K562 (cell line): Measurements from ENCODE around the gene DELE1. TPM values are rescaled to one million over a fixed set of nuclear protein-coding genes. Genes with fewer than 3 reads are reported as not detected.

Experiments used
- ATAC-seq: fragments of 200-7000 bp; cut with Tn5 transposase; 3 replicates; pipeline ENCODE4 v1.9.1; 2020; ENCODE audit warnings: moderate library complexity
- BruUV-seq: library from RNA; stranded (reverse); fragments of 400-500 nt; replicated peaks from 2 replicates; lab custom pipeline; 2021; lab: Mats Ljungman, UMichigan
- CTCF ChIA-PET: fragments of 300-600 bp; formaldehyde crosslinking; extraction: SDS; loops from one replicate; lab custom pipeline; 2021; ENCODE audit warnings: low intra/inter-chr PET ratio; lab: Yijun Ruan, JAX
- POLR2A ChIA-PET: fragments of 300-600, 350-650 bp; sonication (Branson Sonifier 250); formaldehyde crosslinking; extraction: SDS; loops from one replicate; lab custom pipeline; 2021; ENCODE audit warnings: antibody characterized with exemption, inconsistent platforms; lab: Yijun Ruan, JAX
- DNase-seq, 4 experiments: peaks; one replicate each; pipeline versions ENCODE4 v3.0.0 to v3.0.0-alpha.2; 2011 to 2018; ENCODE audit warnings: low spot score in 3 of 4, mixed read lengths in 3 of 4; ENCODE audit errors: extremely low read depth in 1 of 4
- FAIRE-seq: peaks from 2 replicates; lab custom pipeline; 2011; peaks lifted over from hg19 to GRCh38; lab: Jason Lieb, UNC
- H2AFZ ChIP-seq: 2 replicates; pipeline ENCODE4 v1.6.0; 2011; ENCODE audit warnings: low read depth, low read length, control low read depth, inconsistent platforms
- H3K27ac ChIP-seq: fragments of 200-600 bp; 3 replicates; pipeline ENCODE4 v1.8.0; 2011; ENCODE audit warnings: low read depth, mild to moderate bottlenecking, control low read depth, inconsistent platforms, low read length, moderate library complexity, mixed read lengths; ENCODE audit errors: extremely low read depth
- H3K27me3 ChIP-seq, 2 experiments: fragments of 300-600 bp in 1 of 2; 2 replicates in 1 of 2; 3 replicates in 1 of 2; pipeline versions ENCODE4 v1.6.0 to v1.8.0; 2011; ENCODE audit warnings: inconsistent platforms in 2 of 2, low read length in 2 of 2, mild to moderate bottlenecking in 1 of 2, mixed read lengths in 1 of 2, moderate library complexity in 1 of 2; ENCODE audit not compliant: control insufficient read depth in 2 of 2, insufficient read depth in 2 of 2
- H3K36me3 ChIP-seq: fragments of 300-600 bp; 3 replicates; pipeline ENCODE4 v1.8.0; 2011; ENCODE audit warnings: mild to moderate bottlenecking, low read length, inconsistent platforms; ENCODE audit not compliant: control insufficient read depth, insufficient read depth
- H3K4me1 ChIP-seq, 2 experiments: fragments of 200-600 bp in 1 of 2; replicated peaks in 1 of 2; 2 replicates in 1 of 2; 3 replicates in 1 of 2; pipeline versions ENCODE4 v1.5.1 to v1.8.0; 2011; ENCODE audit warnings: inconsistent platforms in 2 of 2, low read length in 2 of 2, mild to moderate bottlenecking in 1 of 2, mixed read lengths in 1 of 2, moderate library complexity in 1 of 2; ENCODE audit not compliant: control insufficient read depth in 2 of 2, insufficient read depth in 2 of 2
- H3K4me2 ChIP-seq: 2 replicates; pipeline ENCODE4 v1.6.1; 2011; ENCODE audit warnings: low read length, control low read depth, inconsistent platforms, mixed read lengths; ENCODE audit not compliant: insufficient read depth
- H3K4me3 ChIP-seq: fragments of 200-600 bp; sonication (generic), shearing (Covaris generic); 2 replicates; pipeline ENCODE4 v1.5.1; 2016; ENCODE audit warnings: control low read depth, inconsistent platforms
- H3K79me2 ChIP-seq: fragments of 200-600 bp; 3 replicates; pipeline ENCODE4 v1.8.0; 2011; ENCODE audit warnings: low read length, inconsistent platforms; ENCODE audit not compliant: control insufficient read depth, insufficient read depth
- H3K9ac ChIP-seq, 2 experiments: 2 replicates each; pipeline versions ENCODE4 v1.6.0 to v1.6.1; 2011; ENCODE audit warnings: low read depth in 2 of 2, low read length in 2 of 2, control low read depth in 1 of 2, inconsistent platforms in 1 of 2, mild to moderate bottlenecking in 1 of 2, mixed read lengths in 1 of 2; ENCODE audit not compliant: insufficient read depth in 1 of 2
- H3K9me1 ChIP-seq: one replicate; pipeline ENCODE4 v1.6.0; 2011; ENCODE audit warnings: inconsistent platforms, mild to moderate bottlenecking, low read length, moderate library complexity; ENCODE audit not compliant: control insufficient read depth, insufficient read depth
- H3K9me3 ChIP-seq: replicated peaks from 2 replicates; pipeline ENCODE4 v1.5.1; 2011; ENCODE audit warnings: low read depth, low read length, inconsistent platforms; ENCODE audit not compliant: control insufficient read depth, insufficient read depth
- H4K20me1 ChIP-seq: replicated peaks from 2 replicates; pipeline ENCODE4 v1.6.1; 2011; ENCODE audit warnings: low read length, inconsistent platforms, mixed read lengths; ENCODE audit not compliant: control insufficient read depth, insufficient read depth
- POLR2G ChIP-seq: fragments of 200-400 bp; formaldehyde crosslinking; IDR thresholded peaks from 2 replicates; pipeline ENCODE4 v1.6.1; 2017; ENCODE audit warnings: low read depth, mild to moderate bottlenecking, antibody characterized with exemption, low read length, moderate library complexity
- RAD21 ChIP-seq, 2 experiments: fragments of 250-450 bp in 1 of 2; fragments of 450-650 bp in 1 of 2; sonication (Bioruptor Pico) in 1 of 2; formaldehyde crosslinking in 1 of 2; IDR thresholded peaks in 1 of 2; conservative IDR thresholded peaks in 1 of 2; 2 replicates each; pipeline versions ENCODE4 v1.4.0 to v1.8.0; 2020 to 2022; ENCODE audit warnings: mild to moderate bottlenecking in 2 of 2, moderate library complexity in 1 of 2
- RBM25 ChIP-seq: fragments of 200-400 bp; formaldehyde crosslinking; IDR thresholded peaks from 2 replicates; pipeline ENCODE4 v1.6.1; 2018; ENCODE audit warnings: low read length, low read depth, moderate library complexity; ENCODE audit not compliant: severe bottlenecking
- TCFL5 ChIP-seq: fragments of 250-450 bp; sonication (Bioruptor Pico); conservative IDR thresholded peaks from 2 replicates; pipeline ENCODE4 v1.6.1; 2021; ENCODE audit warnings: mild to moderate bottlenecking, moderate library complexity, matching md5 sums
- USF2 ChIP-seq: sonication (generic); formaldehyde crosslinking; IDR thresholded peaks from 2 replicates; pipeline ENCODE4 v1.5.0; 2020; ENCODE audit warnings: missing genetic modification reagents
- ZNF668 ChIP-seq: fragments of 250-450 bp; sonication (Bioruptor Pico); IDR thresholded peaks from 2 replicates; pipeline ENCODE4 v1.8.0; 2022; ENCODE audit warnings: mild to moderate bottlenecking, inconsistent platforms
- WGBS: fragments of 100-300 bp; shearing (Covaris generic); methylation state at CpG from one replicate; pipeline ENCODE4 v1.1.6; 2016; ENCODE audit warnings: low coverage, mixed read lengths; ENCODE audit not compliant: insufficient coverage; ENCODE audit errors: missing lambda C conversion rate; 5-methylcytosine and 5-hydroxymethylcytosine counted together
- in situ Hi-C: fragments of 300-500 bp; cut with MboI; formaldehyde crosslinking; loops from 4 replicates; pipeline ENCODE4 v1.15.0; 2018; ENCODE audit warnings: inconsistent platforms, mixed read lengths
- intact Hi-C: fragments of 100-400 bp; cut with micrococcal nuclease; formaldehyde crosslinking; loops from 2 replicates; pipeline ENCODE4 v1.14.2; 2022
- polyA plus RNA-seq, 8 experiments: library from polyadenylated mRNA; depleted of rRNA in 4 of 8; stranded (reverse) in 5 of 8; unstranded in 3 of 8; fragments of >200 nt; fragmentation: Nextera tagmentation in 2 of 8; fragmentation: Illumina TruSeq in 1 of 8; extraction: Ambion mirVana in 2 of 8; extraction: Trizol in 1 of 8; gene quantifications; 2 replicates each; pipeline versions ENCODE4 v1.2.1 to v1.2.3, GENCODE V29; 2011 to 2014; ENCODE audit warnings: inconsistent platforms in 1 of 8, missing spikeins in 1 of 8
- total RNA-seq, 7 experiments: library from RNA; depleted of rRNA in 6 of 7; stranded (reverse); fragments of >200 nt in 6 of 7; fragmentation: Illumina TruSeq in 2 of 7; extraction: Trizol in 2 of 7; gene quantifications; 2 replicates each; pipeline versions ENCODE4 v1.2.1 to v1.2.3, GENCODE V29; 2011 to 2021; ENCODE audit warnings: low replicate concordance in 1 of 7
- TF ChIP-seq, protein P1 (sequence below), 3 experiments: IDR thresholded peaks in 2 of 3; conservative IDR thresholded peaks in 1 of 3; 2 replicates each; pipeline ENCODE4 v1.5.1; 2011 to 2012; ENCODE audit warnings: low read length in 3 of 3, mild to moderate bottlenecking in 3 of 3, control low read depth in 2 of 3, improper control_type of control experiment in 1 of 3, inconsistent platforms in 1 of 3, low read depth in 1 of 3, mixed read lengths in 1 of 3, moderate library complexity in 1 of 3; ENCODE audit not compliant: insufficient read depth in 2 of 3
- TF ChIP-seq, protein P2 (sequence below): sonication (generic); formaldehyde crosslinking; IDR thresholded peaks from 2 replicates; pipeline ENCODE4 v1.9.0; 2022; ENCODE audit warnings: mild to moderate bottlenecking, missing genetic modification reagents

DELE1 gene
- total and polyA plus RNA-seq, 9 of the 15 experiments (the other 6 are each of a cell fraction or from before 2014, with no cell fraction given): 16.6 to 74.4 (median 49.8) TPM

DNA sequence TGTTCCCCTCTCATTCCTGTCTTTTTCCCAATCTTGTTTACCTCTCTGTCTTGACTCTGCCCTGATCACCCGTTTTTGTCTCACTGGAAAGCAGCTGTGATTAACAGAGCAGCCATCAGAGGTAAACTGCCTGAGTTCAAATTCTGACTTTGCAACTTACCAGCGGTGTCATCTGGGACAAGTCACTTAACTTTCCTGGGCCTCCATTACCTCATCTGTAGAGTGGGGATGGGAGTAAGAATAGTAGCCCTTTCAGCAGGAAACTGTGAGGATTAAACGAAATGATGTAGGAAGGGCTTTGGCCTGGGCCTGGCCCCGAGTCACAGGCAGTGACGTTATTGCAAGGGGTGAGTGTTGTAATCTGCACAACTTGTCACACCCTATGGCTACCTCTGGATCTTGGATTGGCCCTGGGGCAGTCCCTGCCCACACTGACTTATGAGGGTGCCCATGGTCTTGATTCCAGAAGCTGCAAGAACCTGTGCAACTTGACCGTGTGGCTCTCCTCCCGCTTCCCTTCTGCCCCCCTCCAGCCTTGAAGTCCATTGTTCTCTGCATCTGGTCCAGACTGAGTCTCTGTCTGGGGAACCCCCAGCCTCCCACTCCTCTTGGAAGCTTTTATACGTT is 35.0 kb downstream of the DELE1 start:
- BruUV-seq: no TSS peak
- intact Hi-C loops: no loop called here
- H3K27me3 ChIP-seq: peaks cover 12 to 38% of the 10 kb centered on the region in 2 experiments; a peak in 3 of 5 replicates
- H3K4me1 ChIP-seq: peaks cover 3 to 16% of the 10 kb centered on the region in 2 experiments
- no peaks in the 10 kb centered on the region for H3K9me1 ChIP-seq
- 35% methylated on average over 8 of the region's 8 CpGs for WGBS
- H3K4me3 ChIP-seq: no peak overlapping the region
- DNase-seq: no peak
- no peak overlapping the region for H3K9ac ChIP-seq
- H3K4me2 ChIP-seq: no peak overlapping the region
- in situ Hi-C loops: loop anchor here (5.0 kb wide), 2 partner anchors 76 to 261 kb away; no protein-coding TSS in a partner anchor
- no peaks in the 10 kb centered on the region for H3K79me2 ChIP-seq
- no peak for ATAC-seq
- H4K20me1 ChIP-seq: peaks cover 9% of the 10 kb centered on the region; the same call in 1 of the 2 replicates
- peak; percentile 56 for TF ChIP-seq RBM25
- TF ChIP-seq TCFL5 (CRISPR knock-in tag): no peak
- no peaks in the 10 kb centered on the region for H3K36me3 ChIP-seq
- no peak overlapping the region; the same call in 1 of the 2 replicates for H2AFZ ChIP-seq
- H3K9me3 ChIP-seq: no peaks in the 10 kb centered on the region
- no peak for FAIRE-seq
- H3K27ac ChIP-seq: no peak overlapping the region
- CTCF ChIA-PET: interaction anchor here (0.8 to 2.8 kb wide), 2 partner anchors 69 to 70 kb away, joined by 4 to 29 read pairs; no protein-coding TSS in a partner anchor
- POLR2A ChIA-PET: interaction anchor here (1.0 to 1.5 kb wide), 5 partner anchors 11 to 313 kb away, joined by 3 to 4 read pairs (median 3); partner anchors contain the start of gene RNF14

- TF ChIP-seq, protein P1, sequence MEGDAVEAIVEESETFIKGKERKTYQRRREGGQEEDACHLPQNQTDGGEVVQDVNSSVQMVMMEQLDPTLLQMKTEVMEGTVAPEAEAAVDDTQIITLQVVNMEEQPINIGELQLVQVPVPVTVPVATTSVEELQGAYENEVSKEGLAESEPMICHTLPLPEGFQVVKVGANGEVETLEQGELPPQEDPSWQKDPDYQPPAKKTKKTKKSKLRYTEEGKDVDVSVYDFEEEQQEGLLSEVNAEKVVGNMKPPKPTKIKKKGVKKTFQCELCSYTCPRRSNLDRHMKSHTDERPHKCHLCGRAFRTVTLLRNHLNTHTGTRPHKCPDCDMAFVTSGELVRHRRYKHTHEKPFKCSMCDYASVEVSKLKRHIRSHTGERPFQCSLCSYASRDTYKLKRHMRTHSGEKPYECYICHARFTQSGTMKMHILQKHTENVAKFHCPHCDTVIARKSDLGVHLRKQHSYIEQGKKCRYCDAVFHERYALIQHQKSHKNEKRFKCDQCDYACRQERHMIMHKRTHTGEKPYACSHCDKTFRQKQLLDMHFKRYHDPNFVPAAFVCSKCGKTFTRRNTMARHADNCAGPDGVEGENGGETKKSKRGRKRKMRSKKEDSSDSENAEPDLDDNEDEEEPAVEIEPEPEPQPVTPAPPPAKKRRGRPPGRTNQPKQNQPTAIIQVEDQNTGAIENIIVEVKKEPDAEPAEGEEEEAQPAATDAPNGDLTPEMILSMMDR (IDR thresholded peaks at IDR 0.05 in 2 of 3, conservative IDR thresholded peaks at IDR 0.05 in 1 of 3; ENCODE audit: insufficient read depth in 2 of 3, low read depth in 1 of 3, low read length in 3 of 3): peak; percentile 49 to 56 (median 50); a peak in 5 of 6 replicates
- TF ChIP-seq RAD21 (CRISPR knock-in tag; conservative IDR thresholded peaks at IDR 0.05 in 1 of 2, IDR thresholded peaks at IDR 0.05 in 1 of 2): peak in 1 of 2 experiments; percentile 38; a peak in 2 of 4 replicates
- peak; percentile 72 for TF ChIP-seq USF2 (CRISPR knock-in tag)
- TF ChIP-seq, protein P2, sequence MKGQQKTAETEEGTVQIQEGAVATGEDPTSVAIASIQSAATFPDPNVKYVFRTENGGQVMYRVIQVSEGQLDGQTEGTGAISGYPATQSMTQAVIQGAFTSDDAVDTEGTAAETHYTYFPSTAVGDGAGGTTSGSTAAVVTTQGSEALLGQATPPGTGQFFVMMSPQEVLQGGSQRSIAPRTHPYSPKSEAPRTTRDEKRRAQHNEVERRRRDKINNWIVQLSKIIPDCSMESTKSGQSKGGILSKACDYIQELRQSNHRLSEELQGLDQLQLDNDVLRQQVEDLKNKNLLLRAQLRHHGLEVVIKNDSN (CRISPR knock-in tag): peak; percentile 70
- TF ChIP-seq ZNF668: no peak
- TF ChIP-seq POLR2G: no peak
- DNase-seq (peak; percentile 34 to 44 (median 40)), FAIRE-seq (no peak), ATAC-seq (peak; percentile 53)
- H3K27me3 ChIP-seq: peaks cover 4 to 27% of the 10 kb centered on the region in 2 experiments; a peak in 3 of 5 replicates
- H3K4me3 ChIP-seq: no peak overlapping the region
- H3K4me2 ChIP-seq: no peak overlapping the region
- peaks cover 3 to 16% of the 10 kb centered on the region in 2 experiments for H3K4me1 ChIP-seq
- CTCF ChIA-PET: interaction anchor here (0.6 to 2.8 kb wide), 6 partner anchors 71 to 295 kb away, joined by 3 to 29 read pairs (median 7); no protein-coding TSS in a partner anchor
- no peaks in the 10 kb centered on the region for H3K9me3 ChIP-seq
- intact Hi-C loops: loop anchor here (1.0 to 10.0 kb wide), 6 partner anchors 71 to 295 kb away; partner anchors contain the start of gene PCDH1
- 42% methylated on average over 10 of the region's 10 CpGs for WGBS
- H3K79me2 ChIP-seq: no peaks in the 10 kb centered on the region
- no peak overlapping the region; the same call in 2 of the 3 replicates for H3K27ac ChIP-seq
- H3K36me3 ChIP-seq: no peaks in the 10 kb centered on the region
- H3K9ac ChIP-seq: peak overlapping the region in 1 of 2 experiments; percentile 71; a peak in 2 of 4 replicates
- BruUV-seq: no TSS peak
- no peaks in the 10 kb centered on the region for H3K9me1 ChIP-seq
- peak overlapping the region; percentile 51 for H2AFZ ChIP-seq
- peaks cover 9% of the 10 kb centered on the region; the same call in 1 of the 2 replicates for H4K20me1 ChIP-seq
- POLR2A ChIA-PET: interaction anchor here (0.8 to 2.3 kb wide), 9 partner anchors 9 to 226 kb away, joined by 3 to 9 read pairs (median 3); partner anchors contain the start of genes DELE1 and RNF14
- in situ Hi-C loops: no loop called here
These were observed 36.3 kb downstream of the DELE1 start for GRCh38 chr5:141960018-141960417.
